Trophoblast cell (in vitro differentiated cells and primary cell): ENCODE data around the gene CYB561.
A peak's percentile ranks its signal among the peaks of the same experiment; 100 is the strongest.

Experiments used
- DNase-seq, 2 donors: peaks; one replicate each; pipeline ENCODE4 v3.0.0-alpha.2; 2016
- H2AFZ ChIP-seq: 2 replicates; pipeline ENCODE4 v1.6.1; 2013; ENCODE audit warnings: low read length, moderate library complexity, mild to moderate bottlenecking; ENCODE audit not compliant: insufficient read depth, poor library complexity
- H2AK5ac ChIP-seq: 2 replicates; pipeline ENCODE4 v1.6.1; 2013; ENCODE audit warnings: mild to moderate bottlenecking, low read length
- H2BK120ac ChIP-seq: 2 replicates; pipeline ENCODE4 v1.6.1; 2013; ENCODE audit warnings: low read length, mild to moderate bottlenecking, moderate library complexity; ENCODE audit not compliant: insufficient read depth, poor library complexity
- H2BK12ac ChIP-seq: 2 replicates; pipeline ENCODE4 v1.6.1; 2013; ENCODE audit warnings: mild to moderate bottlenecking, low read length, moderate library complexity
- H2BK5ac ChIP-seq: 2 replicates; pipeline ENCODE4 v1.6.1; 2013; ENCODE audit warnings: low read length, low read depth, moderate library complexity, mild to moderate bottlenecking; ENCODE audit not compliant: poor library complexity
- H3K14ac ChIP-seq: 2 replicates; pipeline ENCODE4 v1.6.1; 2013; ENCODE audit warnings: mild to moderate bottlenecking, low read length
- H3K18ac ChIP-seq: 2 replicates; pipeline ENCODE4 v1.6.1; 2013; ENCODE audit warnings: mild to moderate bottlenecking, low read length
- H3K23ac ChIP-seq: 2 replicates; pipeline ENCODE4 v1.6.1; 2013; ENCODE audit warnings: low read length
- H3K27ac ChIP-seq: 2 replicates; pipeline ENCODE4 v1.5.1; 2013; ENCODE audit warnings: low read depth, mild to moderate bottlenecking, inconsistent platforms, low read length, moderate library complexity
- H3K27me3 ChIP-seq: 2 replicates; pipeline ENCODE4 v1.6.1; 2013; ENCODE audit warnings: inconsistent platforms, mild to moderate bottlenecking, low read length, moderate library complexity; ENCODE audit not compliant: insufficient read depth
- H3K36me3 ChIP-seq, 2 experiments: 1 replicate in 1 of 2; 2 replicates in 1 of 2; pipeline ENCODE4 v1.6.1; 2013; ENCODE audit warnings: low read length in 2 of 2, mild to moderate bottlenecking in 2 of 2, moderate library complexity in 1 of 2; ENCODE audit not compliant: insufficient read depth in 2 of 2, control insufficient read depth in 1 of 2
- H3K4ac ChIP-seq: 2 replicates; pipeline ENCODE4 v1.6.1; 2013; ENCODE audit warnings: low read depth, mild to moderate bottlenecking, low read length, moderate library complexity
- H3K4me1 ChIP-seq, 2 experiments: 1 replicate in 1 of 2; 2 replicates in 1 of 2; pipeline ENCODE4 v1.6.1; 2013; ENCODE audit warnings: low read length in 2 of 2, mild to moderate bottlenecking in 2 of 2, moderate library complexity in 1 of 2; ENCODE audit not compliant: insufficient read depth in 2 of 2, control insufficient read depth in 1 of 2
- H3K4me2 ChIP-seq: 2 replicates; pipeline ENCODE4 v1.6.1; 2013; ENCODE audit warnings: inconsistent platforms, mild to moderate bottlenecking, low read length, moderate library complexity
- H3K4me3 ChIP-seq: 2 replicates; pipeline ENCODE4 v1.5.1; 2013; ENCODE audit warnings: mild to moderate bottlenecking, low read depth, low read length, inconsistent platforms
- H3K79me1 ChIP-seq: one replicate; pipeline ENCODE4 v1.6.1; 2013; ENCODE audit warnings: low read length
- H3K79me2 ChIP-seq: 2 replicates; pipeline ENCODE4 v1.6.1; 2013; ENCODE audit warnings: low read length, mild to moderate bottlenecking; ENCODE audit not compliant: control insufficient read depth, insufficient read depth, poor library complexity
- H3K9ac ChIP-seq: 2 replicates; pipeline ENCODE4 v1.6.1; 2013; ENCODE audit warnings: mild to moderate bottlenecking, low read length
- H3K9me3 ChIP-seq: 2 replicates; pipeline ENCODE4 v1.6.1; 2013; ENCODE audit warnings: low read depth, mild to moderate bottlenecking, control low read depth, inconsistent platforms, low read length; ENCODE audit not compliant: insufficient read depth
- H4K12ac ChIP-seq: 2 replicates; pipeline ENCODE4 v1.6.1; 2013; ENCODE audit warnings: low read depth, mild to moderate bottlenecking, low read length, moderate library complexity
- H4K8ac ChIP-seq: 2 replicates; pipeline ENCODE4 v1.6.1; 2013; ENCODE audit warnings: low read depth, mild to moderate bottlenecking, low read length, moderate library complexity
- H4K91ac ChIP-seq: one replicate; pipeline ENCODE4 v1.6.1; 2013; ENCODE audit warnings: low read depth, mild to moderate bottlenecking, low read length, moderate library complexity
- WGBS: extraction: QIAGEN DNeasy Blood & Tissue Kit; methylation state at CpG from one replicate; pipeline ENCODE4 v1.1.7; 2013; ENCODE audit warnings: missing lambda C conversion rate; ENCODE audit not compliant: insufficient read length, insufficient coverage; ENCODE audit errors: extremely low coverage; 5-methylcytosine and 5-hydroxymethylcytosine counted together

CYB561 gene

GRCh38 chr17:63447471-63448009, 1.4 kb upstream of the CYB561 start:
- peak overlapping the region; percentile 82 for H2BK5ac ChIP-seq
- peak overlapping the region; percentile 96 for H4K91ac ChIP-seq
- no peak overlapping the region for H3K4ac ChIP-seq
- H4K12ac ChIP-seq = peak overlapping the region; percentile 71
- H3K36me3 ChIP-seq = no peaks in the 10 kb centered on the region
- H3K23ac ChIP-seq = no peak overlapping the region
- peak overlapping the region; percentile 74 for H2BK12ac ChIP-seq
- peaks cover 2% of the 10 kb centered on the region for H3K9me3 ChIP-seq
- H3K14ac ChIP-seq = peak overlapping the region; percentile 93
- DNase-seq = no peak
- H3K9ac ChIP-seq = no peak overlapping the region
- H2AK5ac ChIP-seq = peak overlapping the region; percentile 49
- peaks cover 11% of the 10 kb centered on the region for H3K79me2 ChIP-seq
- no peaks in the 10 kb centered on the region for H3K27me3 ChIP-seq
- H3K79me1 ChIP-seq = peaks cover 19% of the 10 kb centered on the region
- peak overlapping the region; percentile 89 for H3K18ac ChIP-seq
- no peak overlapping the region for H3K4me3 ChIP-seq
- H3K4me2 ChIP-seq = peak overlapping the region; percentile 93
- H2BK120ac ChIP-seq = no peak overlapping the region
- WGBS = no CpG with 5 or more reads among the region's 12 CpGs
- H3K4me1 ChIP-seq = peaks cover 15% of the 10 kb centered on the region in 2 experiments
- H2AFZ ChIP-seq = no peak overlapping the region
- peak overlapping the region; percentile 86 for H3K27ac ChIP-seq
- peak overlapping the region; percentile 74 for H4K8ac ChIP-seq

GRCh38 chr17:63446753-63447470, 806 bp upstream of the CYB561 start:
- Histone ChIP-seq H3K23ac (no peak overlapping the region), H3K4ac (peak overlapping the region; percentile 76), H3K18ac (peak overlapping the region; percentile 89), H3K4me1 (peaks cover 15% of the 10 kb centered on the region in 2 experiments), H4K8ac (peak overlapping the region; percentile 74), H3K27me3 (no peaks in the 10 kb centered on the region), H2BK12ac (peak overlapping the region; percentile 7), H2AFZ (peak overlapping the region; percentile 64), H3K9ac (peak overlapping the region; percentile 75), H3K4me2 (peak overlapping the region; percentile 93), H4K12ac (peak overlapping the region; percentile 71), H3K36me3 (no peaks in the 10 kb centered on the region), H3K4me3 (peak overlapping the region; percentile 74), H3K9me3 (peaks cover 2% of the 10 kb centered on the region), H2BK120ac (peak overlapping the region; percentile 89), H3K27ac (peak overlapping the region; percentile 86), H2BK5ac (peak overlapping the region; percentile 82), H3K79me1 (peaks cover 19% of the 10 kb centered on the region), H4K91ac (peak overlapping the region; percentile 96), H2AK5ac (peak overlapping the region; percentile 49), H3K79me2 (peaks cover 11% of the 10 kb centered on the region), H3K14ac (peak overlapping the region; percentile 93)
- DNase-seq = peak; percentile 57 to 76
- no CpG with 5 or more reads among the region's 44 CpGs for WGBS

GRCh38 chr17:63445571-63445953, 544 bp downstream of the CYB561 start:
- H2AFZ ChIP-seq = peak overlapping the region; percentile 64
- peak overlapping the region; percentile 63 for H2BK5ac ChIP-seq
- H3K18ac ChIP-seq = peak overlapping the region; percentile 65
- H3K79me2 ChIP-seq = peaks cover 11% of the 10 kb centered on the region
- peak overlapping the region; percentile 93 for H2BK120ac ChIP-seq
- peak overlapping the region; percentile 34 for H4K12ac ChIP-seq
- H3K36me3 ChIP-seq = no peaks in the 10 kb centered on the region
- peak; percentile 51 to 65 for DNase-seq
- no peak overlapping the region for H3K23ac ChIP-seq
- H3K79me1 ChIP-seq = peaks cover 19% of the 10 kb centered on the region
- H3K4me3 ChIP-seq = peak overlapping the region; percentile 74
- H3K9ac ChIP-seq = peak overlapping the region; percentile 54
- peak overlapping the region; percentile 96 for H4K91ac ChIP-seq
- H2AK5ac ChIP-seq = no peak overlapping the region
- H2BK12ac ChIP-seq = peak overlapping the region; percentile 1
- H3K4me1 ChIP-seq = peaks cover 15% of the 10 kb centered on the region in 2 experiments
- H3K4me2 ChIP-seq = peak overlapping the region; percentile 93
- H3K27ac ChIP-seq = peak overlapping the region; percentile 51
- peak overlapping the region; percentile 20 for H4K8ac ChIP-seq
- no peaks in the 10 kb centered on the region for H3K27me3 ChIP-seq
- WGBS = no CpG with 5 or more reads among the region's 24 CpGs
- peaks cover 2% of the 10 kb centered on the region for H3K9me3 ChIP-seq
- peak overlapping the region; percentile 24 for H3K4ac ChIP-seq
- H3K14ac ChIP-seq = peak overlapping the region; percentile 55

GRCh38 chr17:63445065-63445464, 1.0 kb downstream of the CYB561 start:
- no CpG with 5 or more reads among the region's 7 CpGs for WGBS

More at GRCh38 chr17:63445065-63445464, 1.0 kb downstream of the CYB561 start:
- H3K79me1 ChIP-seq = peaks cover 19% of the 10 kb centered on the region
- no peak overlapping the region for H4K8ac ChIP-seq
- H3K27ac ChIP-seq = no peak overlapping the region
- H3K36me3 ChIP-seq = no peaks in the 10 kb centered on the region
- peak overlapping the region; percentile 93 for H3K4me2 ChIP-seq
- no peaks in the 10 kb centered on the region for H3K27me3 ChIP-seq
- no peak overlapping the region for H2BK12ac ChIP-seq
- no peak overlapping the region for H3K23ac ChIP-seq
- H3K4ac ChIP-seq = peak overlapping the region; percentile 24
- H3K9ac ChIP-seq = no peak overlapping the region
- no peak overlapping the region for H4K12ac ChIP-seq
- H4K91ac ChIP-seq = no peak overlapping the region
- H3K9me3 ChIP-seq = peaks cover 2% of the 10 kb centered on the region
- no peak overlapping the region for H2AFZ ChIP-seq
- H3K18ac ChIP-seq = no peak overlapping the region
- peaks cover 11% of the 10 kb centered on the region for H3K79me2 ChIP-seq
- H3K4me3 ChIP-seq = no peak overlapping the region
- no peak overlapping the region for H3K14ac ChIP-seq
- H2BK5ac ChIP-seq = no peak overlapping the region
- DNase-seq = no peak
- no peak overlapping the region for H2AK5ac ChIP-seq
- H2BK120ac ChIP-seq = no peak overlapping the region
- peaks cover 15 to 19% of the 10 kb centered on the region in 2 experiments for H3K4me1 ChIP-seq
